HG03196 (cell line): ENCODE results near the gene OARD1.
A peak's percentile ranks its signal among the peaks of the same experiment; 100 is the strongest.

Experiments used
- ATAC-seq: cut with Tn5 transposase; IDR thresholded peaks from one replicate; pipeline ENCODE4 v1.9.1; 2021; ENCODE audit not compliant: unreplicated experiment

OARD1 gene

GRCh38 chr6:41075651-41076626 lies 3.8 kb upstream of the OARD1 start:
- ATAC-seq, result no peak

GRCh38 chr6:41074692-41075436 lies 2.7 kb upstream of the OARD1 start:
- ATAC-seq, result no peak

- ATAC-seq, result no peak
Observed at GRCh38 chr6:41073968-41074691, 2.0 kb upstream of the OARD1 start.

GRCh38 chr6:41073203-41073967 lies 1.2 kb upstream of the OARD1 start:
- ATAC-seq, result peak; percentile 29

- peak; percentile 63 for ATAC-seq
Observed at GRCh38 chr6:41072836-41073202, 663 bp upstream of the OARD1 start, which contains the start of gene NFYA. NFYA (plus strand) TSS chr6:41072974; CDS start chr6:41079090, 6,116 bp downstream.

- no peak for ATAC-seq
Observed at GRCh38 chr6:41071501-41071922, 644 bp downstream of the OARD1 start.

GRCh38 chr6:41066867-41067304 lies 5.3 kb downstream of the OARD1 start:
- no peak for ATAC-seq

GRCh38 chr6:41065550-41066026 lies 6.6 kb downstream of the OARD1 start:
- no peak for ATAC-seq

- no peak for ATAC-seq
Observed at GRCh38 chr6:41064841-41065240, 7.3 kb downstream of the OARD1 start.

- no peak for ATAC-seq
Observed at GRCh38 chr6:41063884-41064285, 8.3 kb downstream of the OARD1 start.

- no peak for ATAC-seq
Observed at GRCh38 chr6:41062056-41062455, 10.1 kb downstream of the OARD1 start.

GRCh38 chr6:41061196-41061726 lies 10.9 kb downstream of the OARD1 start:
- no peak for ATAC-seq

GRCh38 chr6:41059556-41059955 lies 12.6 kb downstream of the OARD1 start:
- no peak for ATAC-seq

- no peak for ATAC-seq
Observed at GRCh38 chr6:41058783-41059181, 13.4 kb downstream of the OARD1 start.

- no peak for ATAC-seq
Observed at GRCh38 chr6:41056768-41057490, 15.2 kb downstream of the OARD1 start.

GRCh38 chr6:41055149-41055548 lies 17.0 kb downstream of the OARD1 start:
- ATAC-seq, result no peak

- no peak for ATAC-seq
Observed at GRCh38 chr6:41054511-41054910, 17.6 kb downstream of the OARD1 start.

GRCh38 chr6:41053041-41053440 lies 19.1 kb downstream of the OARD1 start, which contains the start of gene APOBEC2:
APOBEC2 (plus strand) TSS chr6:41053202; CDS start chr6:41053348, 146 bp downstream.
- no peak for ATAC-seq

- no peak for ATAC-seq
Observed at GRCh38 chr6:41051873-41052272, 20.3 kb downstream of the OARD1 start.
